GM19438 (cell line): Measurements from ENCODE around the gene TPM4.
"Not testable (repeated sequence)": the region's sequence is repeated elsewhere in the genome, so short reads cannot be mapped to it uniquely, and the experiment has no call there.

Experiments
- ATAC-seq: cut with Tn5 transposase; IDR thresholded peaks from one replicate; pipeline ENCODE4 v1.9.1; 2021; ENCODE audit warnings: low read depth; ENCODE audit not compliant: unreplicated experiment

Gene TPM4

GRCh38 chr19:16070366-16070990 lies 5.8 kb upstream of the TPM4 start:
- ATAC-seq, result no peak

GRCh38 chr19:16071072-16071691 lies 5.1 kb upstream of the TPM4 start:
- ATAC-seq, result no peak

- ATAC-seq, result no peak
Observed at GRCh38 chr19:16073481-16073880, 2.8 kb upstream of the TPM4 start.

GRCh38 chr19:16073988-16074387 lies 2.3 kb upstream of the TPM4 start:
- no peak for ATAC-seq

- ATAC-seq, result no peak
Observed at GRCh38 chr19:16074488-16075365, 1.6 kb upstream of the TPM4 start.

- no peak for ATAC-seq
Observed at GRCh38 chr19:16075430-16076153, 703 bp upstream of the TPM4 start.

GRCh38 chr19:16076958-16077611 lies 790 bp downstream of the TPM4 start:
- ATAC-seq, result no peak

- no peak for ATAC-seq
Observed at GRCh38 chr19:16077984-16078758, 1.9 kb downstream of the TPM4 start.

- ATAC-seq, result no peak
Observed at GRCh38 chr19:16078759-16079707, 2.7 kb downstream of the TPM4 start.

GRCh38 chr19:16084067-16084685 lies 7.9 kb downstream of the TPM4 start:
- no peak for ATAC-seq

GRCh38 chr19:16085115-16085514 lies 8.8 kb downstream of the TPM4 start:
- no peak for ATAC-seq

- ATAC-seq, result not testable (repeated sequence)
Observed at GRCh38 chr19:16087404-16087803, 11.1 kb downstream of the TPM4 start.

GRCh38 chr19:16087940-16088339 lies 11.6 kb downstream of the TPM4 start:
- no peak for ATAC-seq

- no peak for ATAC-seq
Observed at GRCh38 chr19:16088351-16089009, 12.2 kb downstream of the TPM4 start.

GRCh38 chr19:16089010-16089846 lies 12.9 kb downstream of the TPM4 start:
- ATAC-seq, result no peak

GRCh38 chr19:16091546-16092475 lies 15.5 kb downstream of the TPM4 start:
- no peak for ATAC-seq
